Left kidney (tissue), 2 donors: ENCODE data around the gene PNPLA7. TPM values are rescaled to one million over a fixed set of nuclear protein-coding genes. Genes with fewer than 3 reads are reported as not detected.
"Not testable (repeated sequence)": the region's sequence is repeated elsewhere in the genome, so short reads cannot be mapped to it uniquely, and the experiment has no call there.

ENCODE experiments used
- DNase-seq: peaks from one replicate; pipeline ENCODE4 v3.0.0-alpha.2; 2013
- polyA plus RNA-seq: library from polyadenylated mRNA; unstranded; fragments of 120-200 nt; gene quantifications from one replicate; pipeline ENCODE4 v1.2.1, GENCODE V29; 2013; ENCODE audit not compliant: insufficient read length

PNPLA7 gene
- polyA plus RNA-seq, 1 donor = 3.7 TPM

GRCh38 chr9:137575716-137576411 lies 25.7 kb upstream of the PNPLA7 start:
- DNase-seq = no peak

GRCh38 chr9:137575364-137575715 lies 25.1 kb upstream of the PNPLA7 start:
- DNase-seq = no peak

- DNase-seq = no peak
These were observed 24.0 kb upstream of the PNPLA7 start for GRCh38 chr9:137574192-137574591.

DNA sequence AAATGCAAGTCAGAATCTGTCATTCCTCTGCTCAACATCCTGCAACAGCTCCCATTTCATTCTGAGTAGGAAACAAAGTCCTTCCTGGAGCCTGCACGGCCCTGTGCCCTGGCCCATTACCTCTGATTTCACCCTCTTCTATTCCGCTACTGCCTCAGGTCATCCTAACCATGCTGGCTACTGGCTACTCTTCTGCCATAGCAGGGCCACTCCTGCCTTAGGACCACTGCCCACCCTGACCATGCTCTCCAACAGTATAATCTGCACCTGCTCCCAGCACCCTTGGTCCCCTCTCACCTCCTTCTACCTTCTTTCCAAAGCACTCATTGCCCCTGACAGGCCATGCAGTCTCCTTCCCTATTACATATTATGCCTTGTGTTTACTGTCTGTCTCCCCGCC lies 20.4 kb upstream of the PNPLA7 start:
- DNase-seq = no peak

DNA sequence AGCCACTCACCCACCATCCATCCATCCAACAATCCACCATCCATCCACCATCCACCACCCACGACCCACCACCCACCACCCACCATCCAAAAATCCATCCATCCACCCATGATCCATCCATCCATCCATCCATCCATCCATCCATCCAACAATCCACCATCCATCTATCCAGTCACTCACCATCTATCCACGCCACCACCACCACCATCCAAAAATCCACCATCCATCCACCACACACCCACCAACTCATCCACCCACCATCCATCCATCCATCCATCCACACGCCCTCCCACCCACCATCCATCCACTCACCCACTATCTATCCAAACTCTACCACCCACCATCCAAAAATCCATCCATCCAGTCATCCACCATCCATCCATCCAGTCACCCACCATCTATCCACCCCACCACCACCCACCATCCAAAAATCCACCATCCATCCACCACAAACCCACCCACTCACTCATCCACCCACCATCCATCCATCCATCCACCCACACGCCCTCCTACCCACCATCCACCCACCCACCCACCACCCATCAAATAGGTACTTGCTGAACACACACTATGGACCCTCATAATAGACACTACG lies 19.5 kb upstream of the PNPLA7 start:
- no peak for DNase-seq

DNA sequence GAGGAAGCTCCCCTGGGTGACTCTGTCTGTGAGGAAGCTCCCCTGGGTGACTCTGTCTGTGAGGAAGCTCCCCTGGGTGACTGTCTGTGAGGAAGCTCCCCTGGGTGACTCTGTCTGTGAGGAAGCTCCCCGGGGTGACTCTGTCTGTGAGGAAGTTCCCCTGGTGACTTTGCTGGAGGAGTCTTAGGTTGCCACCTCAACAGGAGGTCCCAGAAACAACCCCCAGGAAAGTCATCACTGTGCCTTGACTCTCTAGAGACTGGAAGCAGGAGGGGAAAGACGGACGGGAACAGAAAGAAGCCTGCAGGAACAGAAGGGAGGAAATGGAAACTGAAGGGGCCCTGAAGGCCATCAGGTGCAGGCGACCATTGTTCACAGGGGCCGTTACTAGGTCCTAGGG lies 18.2 kb upstream of the PNPLA7 start:
- not testable (repeated sequence) for DNase-seq

DNA sequence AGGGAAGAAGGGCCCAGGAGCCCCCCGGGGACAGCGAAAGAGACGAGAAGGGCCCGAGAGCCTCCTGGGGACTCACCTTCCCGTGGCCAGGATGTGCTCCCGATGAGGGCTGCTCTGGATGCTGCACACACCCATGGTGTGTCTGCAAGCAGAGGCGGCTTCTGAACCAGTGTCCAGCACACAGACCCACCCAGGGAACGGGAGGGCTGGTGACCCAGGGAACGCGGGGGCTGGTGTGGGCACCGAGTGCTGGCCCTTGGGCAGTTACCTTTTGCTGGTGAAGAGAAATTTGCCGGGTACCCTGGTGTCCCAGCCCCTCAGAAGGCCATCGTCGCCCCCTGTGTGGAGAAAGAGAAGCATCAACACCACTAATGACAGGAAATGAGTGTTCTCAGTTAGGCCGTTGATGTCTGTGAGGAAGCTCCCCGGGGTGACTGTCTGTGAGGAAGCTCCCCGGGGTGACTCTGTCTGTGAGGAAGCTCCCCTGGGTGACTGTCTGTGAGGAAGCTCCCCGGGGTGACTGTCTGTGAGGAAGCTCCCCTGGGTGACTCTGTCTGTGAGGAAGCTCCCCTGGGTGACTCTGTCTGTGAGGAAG lies 14.7 kb upstream of the PNPLA7 start:
- DNase-seq = no peak

DNA sequence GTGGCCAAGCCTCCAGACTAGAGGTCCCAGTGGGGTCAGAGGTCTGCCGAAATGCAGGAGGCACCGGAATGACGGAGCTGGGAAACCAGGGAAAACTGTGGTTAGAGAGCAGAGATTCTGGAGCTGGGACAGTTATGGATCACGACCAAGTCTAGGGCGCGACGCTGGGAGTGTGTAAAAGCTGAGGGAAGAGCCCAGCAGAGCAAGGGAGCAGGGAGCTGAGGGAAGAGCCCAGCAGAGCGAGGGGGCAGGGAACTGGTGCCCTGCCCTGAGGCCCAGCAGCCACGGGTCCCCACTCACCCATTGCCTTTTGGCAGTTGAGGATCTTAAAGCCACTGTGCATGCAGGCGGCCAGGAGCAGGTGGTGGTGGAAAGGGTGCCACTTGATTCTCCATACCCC lies 13.9 kb upstream of the PNPLA7 start:
- no peak for DNase-seq

DNA sequence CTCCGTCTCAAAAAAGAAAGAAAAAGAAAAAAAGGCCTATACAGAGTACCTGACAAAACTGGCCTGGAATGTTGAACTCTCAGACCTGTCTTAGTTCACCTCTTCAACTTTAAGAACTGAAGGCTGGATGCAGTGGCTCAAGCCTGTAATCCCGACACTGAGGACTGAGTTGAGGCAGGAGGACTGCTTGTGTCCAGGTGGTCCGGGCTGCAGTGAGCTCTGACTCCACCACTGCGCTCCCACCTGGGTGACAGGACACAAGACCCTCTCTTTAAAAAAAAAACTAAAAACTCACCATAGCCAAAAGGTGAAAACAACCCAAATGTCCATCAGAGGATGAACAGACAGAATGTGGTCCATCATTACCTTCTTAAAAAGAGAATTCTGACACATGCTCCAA lies 7.9 kb upstream of the PNPLA7 start:
- no peak for DNase-seq

GRCh38 chr9:137556069-137556838 lies 6.1 kb upstream of the PNPLA7 start:
- no peak for DNase-seq

DNA sequence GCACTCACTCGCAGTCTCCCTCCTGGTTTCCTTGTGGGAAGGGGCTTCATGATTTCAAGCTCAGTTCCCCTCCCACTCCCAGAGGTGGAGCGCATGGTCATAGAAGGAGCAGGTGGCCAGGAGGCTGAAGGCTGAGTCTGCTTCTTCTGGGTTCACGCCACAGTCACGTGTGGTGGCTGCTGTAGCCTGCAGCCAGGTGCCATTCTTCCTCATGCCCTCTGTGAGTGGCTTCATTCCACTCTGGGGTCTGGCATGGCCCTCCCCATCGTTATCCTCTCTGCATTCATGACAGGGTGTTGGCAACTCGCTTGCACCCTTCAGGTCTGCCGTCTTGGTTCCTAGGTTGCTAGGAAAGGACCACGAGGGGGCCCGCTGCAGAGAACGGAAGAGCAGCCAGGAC lies 5.0 kb upstream of the PNPLA7 start:
- no peak for DNase-seq

DNA sequence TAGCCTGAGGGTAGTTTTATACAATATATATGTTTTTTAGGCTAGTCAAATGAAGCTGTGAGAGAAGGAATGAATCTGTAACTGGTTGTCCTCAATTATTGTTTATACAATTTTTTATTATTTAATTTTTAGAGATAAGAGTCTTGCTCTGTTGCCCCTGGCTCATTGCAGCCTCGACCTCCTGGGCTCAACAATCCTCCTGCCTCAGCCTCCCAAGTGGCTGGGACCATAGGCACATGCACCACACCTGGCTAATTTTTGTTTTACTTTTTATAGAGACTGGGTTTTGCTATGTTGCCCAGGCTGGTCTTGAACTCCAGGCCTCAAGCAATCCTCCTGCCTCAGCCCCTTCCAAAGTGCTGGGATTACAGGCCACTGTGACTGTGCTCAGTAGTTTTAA lies 4.1 kb upstream of the PNPLA7 start:
- no peak for DNase-seq

DNA sequence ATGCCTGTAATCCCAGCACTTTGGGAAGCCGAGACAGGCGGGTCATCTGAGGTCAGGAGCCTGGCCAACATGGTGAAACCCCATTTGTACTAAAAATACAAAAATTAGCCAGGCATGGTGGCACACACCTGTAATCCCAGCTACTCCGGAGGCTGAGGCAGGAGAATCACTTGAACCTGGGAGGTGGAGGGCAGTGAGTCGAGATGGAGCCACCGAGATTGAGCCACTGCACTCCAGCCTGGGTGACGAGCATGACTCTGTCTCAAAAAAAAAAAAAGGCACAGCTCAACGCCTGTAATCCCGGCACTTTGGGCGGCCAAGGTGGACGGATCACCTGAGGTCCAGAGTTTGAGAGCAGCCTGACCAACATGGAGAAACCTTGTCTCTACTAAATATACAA lies 3.5 kb upstream of the PNPLA7 start:
- DNase-seq = not testable (repeated sequence)

GRCh38 chr9:137552022-137552768 lies 2.0 kb upstream of the PNPLA7 start:
- no peak for DNase-seq

- DNase-seq = peak; percentile 79
These were observed 1.2 kb upstream of the PNPLA7 start, which contains the start of gene MRPL41 for GRCh38 chr9:137551264-137552021. MRPL41 (plus strand) TSS chr9:137551879; CDS start chr9:137552082, 203 bp downstream.

GRCh38 chr9:137550958-137551263 lies 709 bp upstream of the PNPLA7 start:
- not testable (repeated sequence) for DNase-seq

DNA sequence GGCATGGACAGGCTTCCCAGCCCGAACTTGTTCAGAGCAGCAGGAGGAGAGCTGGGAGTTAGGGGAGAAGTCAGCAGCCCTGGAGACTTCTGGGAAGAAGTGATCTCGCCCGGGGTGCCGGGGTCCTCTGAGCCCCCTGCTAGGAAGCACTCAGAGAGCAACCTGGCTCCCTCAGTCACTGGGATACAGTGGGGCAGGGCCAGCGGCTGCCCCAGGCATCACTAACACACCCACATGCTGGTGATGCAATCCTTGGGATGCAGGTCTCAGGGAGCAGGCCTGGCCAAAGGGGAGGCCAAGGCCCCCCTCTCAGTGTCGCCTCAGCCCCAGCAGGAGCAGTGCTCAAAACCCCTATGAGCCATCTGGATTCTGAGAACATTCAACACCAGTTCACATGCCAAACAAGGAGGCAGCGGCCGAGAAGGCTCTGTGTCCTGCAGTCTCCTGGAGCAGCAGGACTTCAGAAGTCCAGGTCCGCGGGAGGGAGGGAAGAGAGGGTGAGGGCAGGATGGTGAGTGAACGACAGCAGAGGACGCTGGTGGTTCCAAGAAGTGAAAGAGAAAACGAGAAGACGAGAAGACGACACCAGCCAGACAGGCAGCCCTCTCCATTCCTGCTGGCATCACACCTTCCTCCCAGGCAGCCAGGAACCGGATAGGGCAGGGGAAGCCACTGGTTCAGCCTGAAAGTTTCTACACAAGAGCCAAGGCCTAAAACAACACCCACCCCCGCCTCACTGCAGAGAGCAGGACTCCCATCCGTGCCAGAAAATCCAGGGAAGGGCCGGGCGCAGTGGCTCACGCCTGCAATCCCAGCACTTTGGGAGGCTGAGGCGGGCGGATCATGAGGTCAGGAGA lies 2.3 kb downstream of the PNPLA7 start:
- no peak for DNase-seq

GRCh38 chr9:137545123-137545522 lies 5.1 kb downstream of the PNPLA7 start:
- no peak for DNase-seq

GRCh38 chr9:137544176-137544760 lies 5.9 kb downstream of the PNPLA7 start:
- DNase-seq = no peak
